ENCODE results near the gene TSTD1.
"Not testable (repeated sequence)": the region's sequence is repeated elsewhere in the genome, so short reads cannot be mapped to it uniquely, and the experiment has no call there.

The TSTD1 gene

GRCh38 chr1:161006563-161006962, 32.2 kb downstream of the TSTD1 start:
- DNase-seq, result no peak

DNA sequence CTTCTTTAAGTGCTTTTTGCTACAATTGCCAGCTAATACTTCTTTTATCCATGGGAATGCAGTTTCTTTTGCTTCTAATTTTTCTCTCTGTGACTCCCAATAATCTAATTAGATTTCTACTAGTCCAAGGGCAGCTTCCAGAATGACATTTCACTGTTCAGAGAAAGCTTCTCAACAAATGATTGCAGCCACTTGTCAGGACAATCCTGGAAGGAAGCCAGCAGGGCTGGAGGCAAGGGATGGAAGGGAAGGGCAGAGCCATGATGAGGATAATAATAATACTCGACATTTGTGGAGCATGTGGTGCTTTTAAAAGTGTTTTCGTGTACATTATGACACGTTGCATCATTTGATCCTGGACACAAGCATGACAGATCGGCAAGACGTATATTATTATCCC, 37.2 kb downstream of the TSTD1 start:
- no peak for DNase-seq

- no peak for DNase-seq
Observed at GRCh38 chr1:161000736-161001480, 37.9 kb downstream of the TSTD1 start.

DNA sequence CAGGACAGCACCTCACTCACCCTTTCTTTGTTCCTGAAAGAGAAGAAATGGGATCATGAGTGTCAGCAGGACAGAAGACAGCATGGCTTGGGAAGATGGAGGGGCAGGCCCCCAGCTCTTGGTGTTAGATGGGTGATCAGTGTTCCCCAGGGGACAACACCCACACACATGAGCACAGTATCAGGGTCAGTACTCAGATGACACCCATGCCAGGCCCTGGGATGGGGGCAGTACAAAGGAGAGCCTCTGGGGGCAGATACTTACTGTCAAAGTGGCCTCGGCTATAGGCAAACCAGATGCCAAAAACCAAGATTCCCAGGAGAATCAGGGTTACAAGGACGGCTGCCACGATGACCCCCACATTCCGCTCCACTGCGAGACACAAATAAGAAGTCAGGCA, 39.4 kb downstream of the TSTD1 start:
- no peak for DNase-seq

GRCh38 chr1:160997323-160998038, 41.3 kb downstream of the TSTD1 start:
- DNase-seq, result no peak

GRCh38 chr1:160996178-160996577, 42.6 kb downstream of the TSTD1 start:
- no peak for DNase-seq

DNA sequence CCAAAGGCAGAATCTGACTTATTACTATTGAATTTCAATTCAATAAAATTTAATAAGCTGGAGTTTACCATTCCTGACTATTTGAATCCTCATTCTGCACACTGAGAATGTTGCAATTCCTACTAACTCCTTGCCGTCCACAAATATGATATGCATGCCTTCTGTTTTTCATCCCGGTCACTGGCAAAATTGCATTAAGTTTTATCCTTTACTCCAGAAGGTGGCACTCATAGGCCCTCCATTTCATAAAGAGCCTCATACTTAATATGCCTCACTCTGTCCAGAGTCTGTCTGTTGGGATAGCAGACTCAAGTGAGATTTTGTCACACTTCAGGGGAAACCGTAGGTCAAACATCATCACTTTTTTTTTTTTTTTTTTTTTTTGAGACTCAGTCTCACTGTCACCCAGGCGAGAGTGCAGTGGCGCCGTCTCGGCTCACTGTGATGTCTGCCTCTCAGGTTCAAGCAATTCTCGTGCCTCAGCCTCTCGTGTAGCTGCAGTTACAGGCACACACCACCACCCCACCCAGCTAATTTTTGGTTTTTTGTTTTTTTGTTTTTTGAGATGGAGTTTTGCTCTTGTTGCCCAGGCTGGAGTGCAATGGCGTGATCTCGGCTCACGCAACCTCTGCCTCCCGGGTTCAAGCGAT, 45.1 kb downstream of the TSTD1 start:
- DNase-seq, result no peak

- not testable (repeated sequence) for DNase-seq
Observed at GRCh38 chr1:160992036-160992435, 46.7 kb downstream of the TSTD1 start.
